ENCODE data around the gene VRK2.
A peak's percentile ranks its signal among the peaks of the same experiment; 100 is the strongest.
"Not testable (repeated sequence)": the region's sequence is repeated elsewhere in the genome, so short reads cannot be mapped to it uniquely, and the experiment has no call there.

VRK2 gene

GRCh38 chr2:58110765-58111164 is 64.2 kb downstream of the VRK2 start:
- no peak for DNase-seq

DNA sequence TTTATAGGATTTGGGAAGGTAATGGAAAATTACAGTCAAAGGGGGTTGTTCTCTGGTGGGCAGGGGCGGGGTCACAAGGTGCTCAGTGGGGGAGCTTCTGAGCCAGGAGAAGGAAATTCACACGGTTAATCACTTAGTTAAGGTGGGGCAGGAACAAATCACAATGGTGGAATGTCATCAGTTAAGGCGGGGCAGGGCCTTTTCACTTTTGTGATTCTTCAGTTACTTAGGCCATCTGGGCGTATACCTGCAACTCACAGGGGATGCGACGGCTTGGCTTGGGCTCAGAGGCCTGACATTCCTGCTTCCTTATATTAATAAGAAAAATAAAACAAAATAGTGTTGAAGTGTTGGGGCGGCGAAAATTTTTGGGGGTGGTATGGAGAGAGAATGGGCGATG is 67.0 kb downstream of the VRK2 start:
- not testable (repeated sequence) for DNase-seq

DNA sequence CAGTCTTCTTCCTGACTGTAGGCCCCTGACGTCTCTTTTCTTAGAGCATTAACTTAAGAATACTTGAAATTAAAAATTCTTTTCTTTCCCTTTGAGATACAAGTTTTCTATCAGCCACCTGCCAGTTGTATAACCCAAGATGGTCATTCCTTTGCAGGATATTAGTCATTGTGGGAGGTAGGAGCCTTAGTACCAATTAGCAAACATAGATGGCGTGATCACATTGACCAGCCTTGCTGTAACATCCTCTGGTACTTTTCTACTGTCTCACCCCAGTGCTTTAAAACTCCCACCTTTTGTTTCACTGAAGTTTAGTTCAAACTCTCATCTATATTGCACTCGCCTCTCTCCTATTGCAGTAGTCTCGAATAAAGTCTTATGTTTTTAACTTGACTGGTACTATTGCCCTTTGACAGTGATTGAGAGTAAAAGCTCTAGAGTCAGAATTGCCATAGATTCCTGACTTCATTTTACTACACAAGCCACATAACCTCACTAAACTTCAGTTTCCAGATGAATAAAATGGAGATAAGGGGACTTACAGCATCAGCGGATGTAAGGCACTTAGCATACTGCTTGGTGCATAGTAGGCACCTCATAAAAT is 74.1 kb downstream of the VRK2 start:
- DNase-seq: no peak

DNA sequence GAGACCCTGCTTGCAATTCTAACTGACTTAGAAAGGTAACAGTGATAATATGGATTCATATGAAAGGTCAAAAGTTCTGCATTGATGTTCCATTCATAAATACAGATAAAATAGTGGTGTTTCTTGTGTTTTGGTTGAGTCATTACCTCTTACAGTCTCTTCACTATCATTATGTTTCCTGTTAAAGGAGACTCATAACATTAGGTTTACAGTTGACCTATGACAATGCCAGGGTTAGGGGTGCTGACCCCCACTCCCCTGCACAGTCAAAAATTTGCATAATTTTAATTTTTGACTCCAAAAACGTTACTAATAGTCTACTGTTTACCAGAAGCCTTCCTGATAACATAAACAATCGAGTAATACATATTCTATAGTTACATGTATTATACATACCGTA is 75.4 kb downstream of the VRK2 start:
- no peak for DNase-seq

DNA sequence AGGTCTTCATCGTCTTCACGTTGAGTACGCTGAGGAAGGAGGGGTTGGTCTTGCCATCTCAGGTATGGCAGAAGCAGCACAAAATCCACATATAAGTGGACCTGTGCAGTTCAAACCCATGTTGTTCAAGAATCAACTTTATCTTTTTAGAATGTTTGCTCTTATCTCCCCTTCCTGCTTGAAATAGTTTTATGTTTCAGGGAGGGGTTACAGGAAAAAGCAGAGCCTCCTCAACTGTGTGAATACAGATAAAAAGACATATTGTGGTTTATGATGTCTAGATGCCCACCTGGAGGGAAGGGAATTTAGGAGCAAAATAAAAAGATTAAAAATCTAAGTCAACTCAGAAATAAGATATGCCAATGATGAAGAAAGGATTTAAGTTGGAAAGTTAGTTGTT is 75.9 kb downstream of the VRK2 start:
- no peak for DNase-seq

DNA sequence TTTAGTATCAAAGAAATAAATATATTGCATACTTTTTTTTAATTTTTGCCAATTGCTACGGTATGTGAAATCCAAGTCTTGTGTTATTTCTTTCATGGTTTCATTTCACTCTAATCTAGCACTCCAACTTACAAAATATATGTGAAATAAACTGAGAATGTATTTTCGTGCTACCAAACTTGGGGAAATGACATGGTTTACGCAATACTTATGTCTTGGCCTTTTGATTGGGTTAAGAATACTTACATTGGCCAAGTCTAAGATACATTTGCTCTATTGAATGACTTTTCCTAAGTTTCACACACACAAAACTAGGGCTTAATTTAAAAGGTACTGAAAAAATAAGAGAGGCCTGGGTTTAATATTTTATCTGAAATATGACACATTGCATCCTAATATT is 80.5 kb downstream of the VRK2 start:
- DNase-seq: no peak

DNA sequence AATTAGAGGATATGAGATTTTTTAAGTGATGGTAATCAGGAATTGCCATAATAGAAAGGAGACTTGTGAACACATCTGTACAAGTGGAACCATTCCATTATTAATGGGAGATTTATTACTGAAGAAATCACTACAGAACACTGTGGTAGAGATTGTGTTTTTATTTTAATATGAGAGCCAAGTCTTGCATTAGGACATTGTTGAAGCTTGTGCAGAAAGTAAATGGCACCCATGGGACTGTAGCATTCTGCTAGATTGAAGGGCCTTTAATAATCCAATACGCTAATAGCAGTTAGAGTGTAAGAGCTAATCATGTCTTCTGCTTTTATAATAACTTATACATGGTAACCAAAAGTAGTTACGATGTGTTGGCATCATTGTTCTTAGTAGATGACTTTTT is 83.6 kb downstream of the VRK2 start:
- DNase-seq: no peak

GRCh38 chr2:58131191-58132011 is 84.8 kb downstream of the VRK2 start:
- DNase-seq: no peak

DNA sequence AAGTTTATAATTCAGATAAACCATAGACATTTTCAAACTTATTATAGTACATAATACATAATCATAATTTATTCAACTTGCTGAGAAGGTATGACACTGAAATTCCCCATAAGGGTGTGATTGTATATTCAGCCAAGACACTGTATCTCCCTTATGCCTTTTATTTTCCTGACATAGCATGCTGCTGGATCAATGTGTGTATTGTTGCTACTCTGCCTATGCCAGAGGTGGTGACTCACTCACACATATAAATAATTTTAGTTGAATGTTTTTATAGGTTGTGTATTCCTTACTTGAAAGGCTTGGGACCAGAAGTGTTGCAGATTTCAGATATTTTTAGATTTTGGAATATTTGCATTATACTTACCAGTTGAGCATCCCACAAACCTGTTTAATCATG is 86.8 kb downstream of the VRK2 start:
- no peak for DNase-seq

DNA sequence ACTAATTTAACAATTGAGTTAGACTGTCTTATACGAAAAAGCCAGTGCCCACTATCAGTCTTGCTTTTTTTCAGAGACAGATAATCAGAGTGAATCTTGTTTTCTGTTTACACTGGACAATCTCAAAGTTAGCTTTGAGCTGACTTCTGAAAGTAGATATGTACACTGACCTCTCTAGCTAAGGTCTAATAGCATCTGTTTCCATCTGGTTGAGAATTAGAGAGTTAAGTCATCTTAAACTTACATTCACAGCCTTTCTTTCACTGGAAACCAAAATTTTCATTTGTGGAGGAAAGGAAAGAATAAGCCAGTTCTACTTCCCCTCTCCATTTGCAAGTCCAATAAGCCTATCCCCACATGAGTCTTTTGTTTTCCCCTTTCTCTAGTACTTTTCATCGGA is 89.3 kb downstream of the VRK2 start:
- no peak for DNase-seq

DNA sequence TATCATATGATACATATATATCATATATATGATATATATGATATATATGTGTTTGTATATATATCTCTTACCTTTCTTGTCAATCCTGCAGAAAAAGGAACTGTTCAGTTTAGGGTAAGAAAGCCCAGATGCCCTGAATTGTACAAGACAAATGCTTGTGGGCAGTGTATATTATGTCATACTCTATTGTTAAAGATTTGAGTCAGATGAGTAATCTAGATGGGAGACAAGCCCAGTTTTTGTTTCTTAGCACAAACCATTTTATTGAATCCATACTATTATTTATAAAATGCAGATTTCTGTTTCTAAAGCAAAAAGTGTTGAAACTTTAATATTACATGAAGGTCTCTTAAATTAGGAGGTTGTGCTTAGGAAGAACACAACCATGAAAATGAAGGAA is 90.6 kb downstream of the VRK2 start:
- DNase-seq: no peak

DNA sequence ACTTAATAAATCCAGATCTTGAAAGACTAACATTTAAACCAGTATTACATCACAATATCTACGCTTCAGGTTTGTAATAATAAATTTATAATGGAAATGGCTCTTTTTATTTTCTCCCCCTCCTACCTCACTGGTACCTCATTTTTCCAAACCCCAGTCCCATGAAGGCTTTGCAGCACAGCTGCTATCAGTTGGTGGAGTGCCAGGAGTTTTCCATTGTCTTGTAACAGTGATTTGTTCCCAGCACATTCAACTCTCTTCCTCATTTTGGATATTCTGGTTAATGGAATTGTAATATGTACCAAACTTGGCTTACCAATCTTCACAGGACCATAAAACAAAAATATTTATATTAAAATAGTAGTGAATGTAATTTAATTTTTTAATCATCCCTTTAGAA is 91.2 kb downstream of the VRK2 start:
- DNase-seq: no peak

- DNase-seq: no peak
These were observed 91.9 kb downstream of the VRK2 start for GRCh38 chr2:58138396-58139030.

DNA sequence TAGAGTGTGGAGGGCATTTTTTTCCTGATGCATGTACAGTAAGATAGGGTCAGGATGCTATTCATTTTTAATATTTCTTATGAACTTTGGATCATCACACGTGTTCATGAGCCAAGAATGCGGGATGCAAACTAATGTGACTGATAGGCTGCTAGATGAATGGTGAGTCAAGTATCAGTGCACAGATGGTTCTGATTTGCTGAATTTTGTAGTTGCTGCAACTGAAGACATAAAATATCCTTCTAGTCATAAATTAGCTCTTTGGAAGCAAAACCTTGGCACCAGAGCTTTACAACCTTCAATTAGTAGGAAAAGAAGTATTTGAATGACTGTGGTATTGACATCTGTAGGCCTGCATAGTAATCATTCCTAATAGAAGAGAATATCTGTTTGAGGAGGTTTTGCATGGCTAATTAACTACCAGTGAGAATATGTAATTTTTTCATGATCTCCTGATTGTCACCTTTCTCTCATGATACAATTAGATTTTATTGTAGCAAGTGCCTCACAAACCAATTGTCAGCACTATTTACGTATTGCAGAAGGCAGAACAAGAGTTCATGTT is 94.0 kb downstream of the VRK2 start:
- DNase-seq: peak; percentile 63

DNA sequence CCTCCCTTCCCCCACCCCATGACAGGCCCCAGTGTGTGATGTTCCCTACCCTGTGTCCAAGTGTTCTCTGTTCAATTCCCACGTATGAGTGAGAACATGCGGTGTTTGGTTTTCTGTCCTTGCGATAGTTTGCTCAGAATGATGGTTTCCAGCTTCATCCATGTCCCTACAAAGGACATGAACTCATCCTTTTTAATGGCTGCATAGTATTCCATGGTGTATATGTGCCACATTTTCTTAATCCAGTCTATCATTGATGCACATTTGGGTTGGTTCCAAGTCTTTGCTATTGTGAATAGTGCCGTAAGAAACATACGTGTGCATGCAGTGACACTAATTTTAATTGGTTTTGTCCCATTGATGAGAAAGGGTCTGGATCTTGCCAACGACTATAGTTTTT is 99.2 kb downstream of the VRK2 start:
- not testable (repeated sequence) for DNase-seq

DNA sequence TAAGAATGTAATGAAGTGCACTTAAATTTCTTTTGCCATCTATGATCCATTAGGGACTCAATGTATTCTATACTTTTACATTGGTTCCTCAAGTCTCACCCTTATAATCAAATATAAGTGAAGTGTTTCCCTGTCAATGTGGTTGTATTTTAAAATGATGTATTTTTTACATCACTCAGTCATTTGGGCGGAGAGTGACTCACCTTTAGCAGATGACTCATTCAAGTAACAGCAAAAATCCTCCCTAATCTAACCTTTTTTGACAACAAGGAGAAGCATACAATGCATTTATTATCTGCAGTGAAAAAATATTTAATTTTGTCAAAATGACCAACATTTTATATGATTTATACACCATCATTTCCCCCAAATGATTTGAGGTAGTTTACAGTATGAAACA is 100.1 kb downstream of the VRK2 start:
- no peak for DNase-seq

DNA sequence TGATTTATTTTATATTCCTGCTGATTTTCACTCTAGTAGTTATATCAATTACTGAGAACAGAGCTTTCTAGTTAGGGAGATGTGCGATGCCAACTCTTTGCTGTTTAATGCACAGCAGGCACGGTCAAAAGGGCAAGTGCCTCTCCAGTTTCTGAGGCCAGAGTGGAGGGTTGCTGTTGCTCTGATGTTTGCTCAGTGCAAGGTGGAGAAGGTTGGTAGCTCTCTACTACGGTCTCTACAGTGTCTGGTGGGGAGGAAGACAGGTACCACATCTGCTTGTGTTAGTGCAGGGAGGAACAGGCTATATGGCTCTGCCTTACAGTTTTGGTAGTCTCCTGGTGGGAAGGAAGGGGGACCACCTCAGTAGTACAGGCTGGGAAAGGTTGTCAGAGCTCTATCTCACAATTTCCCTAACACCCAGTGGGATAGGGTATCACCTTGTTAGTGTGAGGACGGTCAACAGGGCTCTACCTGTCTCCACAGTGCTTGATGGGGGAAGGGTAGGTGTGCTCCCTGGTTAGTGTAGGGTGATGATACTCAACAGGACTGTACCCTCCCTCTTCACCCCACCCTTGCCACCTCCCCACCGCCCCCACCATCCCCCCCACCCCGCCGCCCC is 108.7 kb downstream of the VRK2 start:
- DNase-seq: no peak

- DNase-seq: no peak
These were observed 110.2 kb downstream of the VRK2 start for GRCh38 chr2:58156780-58157179.

DNA sequence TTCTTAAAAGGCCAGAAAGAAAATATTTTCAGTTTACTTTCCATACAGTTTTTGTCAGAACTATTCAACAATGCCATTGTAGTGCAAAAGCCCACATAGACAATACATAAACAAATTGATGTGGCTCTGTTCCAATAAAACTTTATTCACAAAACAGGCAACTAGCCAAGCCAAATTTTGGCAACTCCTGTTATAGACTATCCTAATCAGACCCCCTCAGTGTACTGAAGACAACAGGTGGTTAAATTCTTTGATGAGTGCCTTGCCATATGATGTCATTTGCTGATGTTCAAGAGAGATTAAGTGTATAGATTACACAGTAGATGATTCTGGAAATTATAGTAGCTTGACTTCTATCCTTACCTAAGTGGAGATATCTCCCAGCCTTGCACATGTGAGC is 111.1 kb downstream of the VRK2 start:
- DNase-seq: no peak

- no peak for DNase-seq
These were observed 111.9 kb downstream of the VRK2 start for GRCh38 chr2:58158481-58158880.

- DNase-seq: no peak
These were observed 117.3 kb downstream of the VRK2 start for GRCh38 chr2:58163913-58164312.

DNA sequence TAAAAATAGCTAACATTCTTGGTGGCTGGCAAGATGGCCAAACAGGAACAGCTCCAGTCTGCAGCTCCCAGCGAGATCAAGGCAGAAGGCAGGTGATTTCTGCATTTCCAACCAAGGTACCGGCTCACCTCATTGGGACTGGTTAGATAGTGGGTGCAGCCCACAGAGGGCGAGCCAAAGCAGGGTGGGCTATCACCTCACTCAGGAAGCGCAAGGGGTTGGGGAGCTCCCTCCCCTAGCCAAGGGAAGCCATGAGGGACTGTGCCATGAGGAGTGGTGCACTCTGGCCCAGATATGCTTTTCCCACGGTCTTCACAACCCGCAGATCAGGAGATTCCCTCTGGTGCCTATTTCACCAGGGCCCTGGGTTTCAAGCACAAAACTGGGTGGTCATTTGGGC is 121.5 kb downstream of the VRK2 start:
- not testable (repeated sequence) for DNase-seq

- DNase-seq: not testable (repeated sequence)
These were observed 123.2 kb downstream of the VRK2 start for GRCh38 chr2:58169845-58170244.

Data from NCI-H2081 treated with DMSO at 0.1 percent for 48 hours (cell line).